Keratinocyte (primary cell): ENCODE data around the gene RALGPS1.

ENCODE experiments used
- EZH2 ChIP-seq: IDR thresholded peaks from one replicate; pipeline ENCODE4 v1.6.1; 2012; ENCODE audit warnings: inconsistent platforms, mild to moderate bottlenecking, low read length, moderate library complexity
- TF ChIP-seq, protein P1 (sequence below), 3 experiments: IDR thresholded peaks in 1 of 3; conservative IDR thresholded peaks in 1 of 3; optimal IDR thresholded peaks in 1 of 3; 2 replicates in 2 of 3; 3 replicates in 1 of 3; pipeline versions ENCODE3 to v1.5.1; 2011; ENCODE audit warnings: low read length in 3 of 3, mild to moderate bottlenecking in 3 of 3, moderate library complexity in 2 of 3, control low read depth in 1 of 3, inconsistent platforms in 1 of 3; ENCODE audit not compliant: insufficient read depth in 2 of 3; ENCODE audit errors: extremely low read depth in 1 of 3

DNA sequence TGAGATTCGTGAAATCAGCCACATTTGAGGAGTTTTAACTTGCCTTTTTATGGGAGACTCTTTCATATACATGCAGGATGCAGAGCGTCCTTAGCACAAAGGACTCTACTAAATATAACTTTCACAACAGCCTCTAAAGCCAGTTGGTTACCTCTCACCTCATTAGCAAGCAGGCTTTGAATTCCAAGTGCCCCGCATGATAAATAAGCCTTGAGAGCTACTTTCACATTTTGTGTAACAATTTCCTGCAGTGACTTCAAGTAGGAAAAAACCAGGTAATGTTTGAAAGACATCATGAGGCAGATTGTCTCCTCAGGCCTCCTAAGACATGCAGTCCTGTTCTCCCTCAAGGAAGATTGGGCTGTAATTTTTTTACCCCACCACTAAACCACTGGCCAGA lies 50.5 kb downstream of the RALGPS1 start:
- TF ChIP-seq, protein P1, sequence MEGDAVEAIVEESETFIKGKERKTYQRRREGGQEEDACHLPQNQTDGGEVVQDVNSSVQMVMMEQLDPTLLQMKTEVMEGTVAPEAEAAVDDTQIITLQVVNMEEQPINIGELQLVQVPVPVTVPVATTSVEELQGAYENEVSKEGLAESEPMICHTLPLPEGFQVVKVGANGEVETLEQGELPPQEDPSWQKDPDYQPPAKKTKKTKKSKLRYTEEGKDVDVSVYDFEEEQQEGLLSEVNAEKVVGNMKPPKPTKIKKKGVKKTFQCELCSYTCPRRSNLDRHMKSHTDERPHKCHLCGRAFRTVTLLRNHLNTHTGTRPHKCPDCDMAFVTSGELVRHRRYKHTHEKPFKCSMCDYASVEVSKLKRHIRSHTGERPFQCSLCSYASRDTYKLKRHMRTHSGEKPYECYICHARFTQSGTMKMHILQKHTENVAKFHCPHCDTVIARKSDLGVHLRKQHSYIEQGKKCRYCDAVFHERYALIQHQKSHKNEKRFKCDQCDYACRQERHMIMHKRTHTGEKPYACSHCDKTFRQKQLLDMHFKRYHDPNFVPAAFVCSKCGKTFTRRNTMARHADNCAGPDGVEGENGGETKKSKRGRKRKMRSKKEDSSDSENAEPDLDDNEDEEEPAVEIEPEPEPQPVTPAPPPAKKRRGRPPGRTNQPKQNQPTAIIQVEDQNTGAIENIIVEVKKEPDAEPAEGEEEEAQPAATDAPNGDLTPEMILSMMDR (optimal IDR thresholded peaks at IDR 0.05 in 1 of 3, IDR thresholded peaks at IDR 0.05 in 1 of 3, conservative IDR thresholded peaks at IDR 0.05 in 1 of 3; ENCODE audit: extremely low read depth in 1 of 3, insufficient read depth in 2 of 3, low read length in 3 of 3) = no peak
- no peak for TF ChIP-seq EZH2
